Chondrocyte (in vitro differentiated cells): ENCODE results near the gene INPP5D. TPM values are rescaled to one million over a fixed set of nuclear protein-coding genes. Genes with fewer than 3 reads are reported as not detected.
"Not testable (repeated sequence)": the region's sequence is repeated elsewhere in the genome, so short reads cannot be mapped to it uniquely, and the experiment has no call there.

ENCODE experiments used
- DNase-seq: peaks from one replicate; pipeline ENCODE4 v3.0.0; 2021; ENCODE audit warnings: mixed read lengths, low spot score
- H3K27ac Mint-ChIP-seq: one replicate; pipeline ENCODE4 v1.8.0; 2021; ENCODE audit warnings: mild to moderate bottlenecking, moderate library complexity, mixed read lengths; ENCODE audit not compliant: unreplicated experiment
- H3K27me3 Mint-ChIP-seq: 2 replicates; pipeline ENCODE4 v1.8.0; 2021; ENCODE audit warnings: low read depth, mixed read lengths
- H3K36me3 Mint-ChIP-seq: 2 replicates; pipeline ENCODE4 v1.8.0; 2021; ENCODE audit warnings: low read depth, mixed read lengths
- H3K4me1 Mint-ChIP-seq: 2 replicates; pipeline ENCODE4 v1.8.0; 2021; ENCODE audit warnings: low read depth, mild to moderate bottlenecking, mixed read lengths
- H3K4me3 Mint-ChIP-seq: one replicate; pipeline ENCODE4 v1.8.0; 2021; ENCODE audit warnings: mild to moderate bottlenecking, moderate library complexity, mixed read lengths; ENCODE audit not compliant: unreplicated experiment
- H3K9me3 Mint-ChIP-seq: 2 replicates; pipeline ENCODE4 v1.8.0; 2021; ENCODE audit warnings: low read depth, mixed read lengths
- total RNA-seq: library from RNA; stranded (reverse); gene quantifications from 3 replicates; pipeline ENCODE4 v1.2.1, GENCODE V29; 2021
- TF ChIP-seq, protein P1 (sequence below): fragments of 200-600 bp; sonication (generic); IDR thresholded peaks from 2 replicates; pipeline ENCODE4 v1.5.0; 2021; ENCODE audit warnings: antibody characterized with exemption, mild to moderate bottlenecking, moderate library complexity

The INPP5D gene
- total RNA-seq, 1 donor from 2014 or later: 0.20 TPM

DNA sequence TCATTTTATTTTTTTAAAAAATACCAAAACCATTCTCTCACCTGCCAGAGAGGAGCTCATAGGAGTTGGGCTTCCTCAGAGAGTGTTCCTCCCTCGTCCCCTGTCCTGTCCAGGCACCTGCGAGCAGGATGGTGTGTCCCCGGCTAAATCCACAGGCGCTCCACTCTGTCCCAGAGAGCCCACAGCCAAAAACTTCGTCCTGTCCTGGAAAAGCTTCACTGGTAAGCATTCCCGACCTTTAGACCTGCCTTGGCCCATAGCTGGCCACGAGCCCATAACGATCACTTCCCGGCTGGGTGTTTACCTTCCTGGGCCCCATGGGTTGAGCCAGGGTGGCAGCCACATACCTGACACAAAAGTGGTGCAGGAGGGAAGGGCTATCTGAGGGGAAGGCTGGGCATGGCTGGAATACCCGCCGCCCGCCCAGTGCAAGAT is 47.1 kb upstream of the INPP5D start, which contains the start of gene NGEF:
TSS of gene NGEF (minus strand) at position 230 of the 435 bp plus-strand sequence. CDS start 38,366 bp downstream, outside the sequence.
- peak; percentile 52 for DNase-seq
- Mint-ChIP-seq H3K4me3 (no peak within 1 kb of the TSS), H3K36me3 (no peaks in the 10 kb centered on the region), H3K9me3 (peaks cover 8% of the 10 kb centered on the region), H3K4me1 (peaks cover 8% of the 10 kb centered on the region), H3K27me3 (no peaks in the 10 kb centered on the region), H3K27ac (no peak within 1 kb of the TSS)
- TF ChIP-seq, protein P1, sequence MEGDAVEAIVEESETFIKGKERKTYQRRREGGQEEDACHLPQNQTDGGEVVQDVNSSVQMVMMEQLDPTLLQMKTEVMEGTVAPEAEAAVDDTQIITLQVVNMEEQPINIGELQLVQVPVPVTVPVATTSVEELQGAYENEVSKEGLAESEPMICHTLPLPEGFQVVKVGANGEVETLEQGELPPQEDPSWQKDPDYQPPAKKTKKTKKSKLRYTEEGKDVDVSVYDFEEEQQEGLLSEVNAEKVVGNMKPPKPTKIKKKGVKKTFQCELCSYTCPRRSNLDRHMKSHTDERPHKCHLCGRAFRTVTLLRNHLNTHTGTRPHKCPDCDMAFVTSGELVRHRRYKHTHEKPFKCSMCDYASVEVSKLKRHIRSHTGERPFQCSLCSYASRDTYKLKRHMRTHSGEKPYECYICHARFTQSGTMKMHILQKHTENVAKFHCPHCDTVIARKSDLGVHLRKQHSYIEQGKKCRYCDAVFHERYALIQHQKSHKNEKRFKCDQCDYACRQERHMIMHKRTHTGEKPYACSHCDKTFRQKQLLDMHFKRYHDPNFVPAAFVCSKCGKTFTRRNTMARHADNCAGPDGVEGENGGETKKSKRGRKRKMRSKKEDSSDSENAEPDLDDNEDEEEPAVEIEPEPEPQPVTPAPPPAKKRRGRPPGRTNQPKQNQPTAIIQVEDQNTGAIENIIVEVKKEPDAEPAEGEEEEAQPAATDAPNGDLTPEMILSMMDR: no peak

- Mint-ChIP-seq H3K27me3 (no peaks in the 10 kb centered on the region), H3K4me3 (no peak overlapping the region), H3K4me1 (peaks cover 4% of the 10 kb centered on the region), H3K9me3 (peaks cover 8% of the 10 kb centered on the region), H3K27ac (no peak overlapping the region), H3K36me3 (no peaks in the 10 kb centered on the region)
- no peak for DNase-seq
- TF ChIP-seq, protein P1: no peak
These were observed 46.5 kb upstream of the INPP5D start for GRCh38 chr2:233013650-233014049.

DNA sequence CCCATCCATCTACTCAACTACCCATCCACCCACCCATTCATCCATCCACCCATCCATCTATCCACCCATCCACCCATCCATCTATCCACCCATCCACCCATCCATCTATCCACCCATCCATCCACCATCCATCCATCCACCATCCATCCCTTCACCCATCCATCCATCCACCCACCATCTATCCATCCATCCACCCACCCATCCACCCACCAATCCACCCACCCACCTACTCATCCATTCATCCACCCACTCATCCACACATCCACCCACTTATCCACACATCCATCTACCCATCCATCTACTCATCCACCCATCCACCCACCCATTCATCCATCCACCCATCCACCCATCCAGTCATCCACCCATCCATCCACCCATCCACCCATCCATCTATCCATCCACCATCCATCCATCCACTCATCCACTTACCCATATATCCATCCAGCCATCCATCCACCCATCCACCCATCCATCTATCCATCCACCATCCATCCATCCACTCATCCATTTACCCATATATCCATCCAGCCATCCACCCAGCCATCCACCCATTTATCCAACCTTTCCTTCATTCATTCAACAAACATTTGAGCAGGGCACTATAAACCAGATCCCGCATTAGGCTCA is 45.0 kb upstream of the INPP5D start:
- DNase-seq: no peak
- H3K27ac Mint-ChIP-seq: no peak overlapping the region
- H3K9me3 Mint-ChIP-seq: peaks cover 8% of the 10 kb centered on the region
- TF ChIP-seq, protein P1: no peak
- no peaks in the 10 kb centered on the region for H3K36me3 Mint-ChIP-seq
- no peaks in the 10 kb centered on the region for H3K27me3 Mint-ChIP-seq
- peaks cover 4% of the 10 kb centered on the region for H3K4me1 Mint-ChIP-seq
- no peak overlapping the region for H3K4me3 Mint-ChIP-seq

- DNase-seq: no peak
- no peaks in the 10 kb centered on the region for H3K36me3 Mint-ChIP-seq
- H3K27me3 Mint-ChIP-seq: no peaks in the 10 kb centered on the region
- no peak overlapping the region for H3K4me3 Mint-ChIP-seq
- TF ChIP-seq, protein P1: no peak
- no peaks in the 10 kb centered on the region for H3K4me1 Mint-ChIP-seq
- H3K27ac Mint-ChIP-seq: no peak overlapping the region
- H3K9me3 Mint-ChIP-seq: peaks cover 8% of the 10 kb centered on the region
These were observed 42.2 kb upstream of the INPP5D start for GRCh38 chr2:233017947-233018346.

- H3K27me3 Mint-ChIP-seq, H3K4me3 Mint-ChIP-seq, H3K4me1 Mint-ChIP-seq, H3K27ac Mint-ChIP-seq, H3K9me3 Mint-ChIP-seq, H3K36me3 Mint-ChIP-seq: not testable (repeated sequence)
- peak; percentile 13 for DNase-seq
These were observed 40.5 kb upstream of the INPP5D start for GRCh38 chr2:233019610-233020009.

DNA sequence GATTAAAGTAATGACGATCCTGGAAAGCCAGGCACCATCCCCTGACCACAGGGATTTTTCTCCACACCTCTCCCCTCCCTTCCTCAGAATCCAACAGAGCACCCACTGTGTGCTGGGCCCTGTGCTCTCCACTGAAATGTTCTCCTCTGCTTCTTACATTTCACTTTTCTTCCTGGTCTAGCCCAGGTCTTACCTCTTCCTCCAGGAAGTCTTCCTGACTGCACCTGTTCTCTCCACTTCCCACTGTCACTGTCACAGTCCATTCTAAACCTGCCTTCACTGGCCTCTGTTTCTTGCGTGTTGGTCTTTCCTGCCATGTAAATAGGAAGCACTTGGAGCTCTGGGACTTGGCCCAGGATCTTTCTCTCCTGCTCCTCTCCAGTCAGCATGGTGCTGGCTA is 39.7 kb upstream of the INPP5D start:
- H3K9me3 Mint-ChIP-seq: peaks cover 6% of the 10 kb centered on the region

More for the DNA sequence above, 39.7 kb upstream of the INPP5D start:
- H3K36me3 Mint-ChIP-seq: no peaks in the 10 kb centered on the region
- DNase-seq: peak; percentile 4
- H3K27ac Mint-ChIP-seq: no peak overlapping the region
- peaks cover under 1% of the 10 kb centered on the region for H3K4me1 Mint-ChIP-seq
- no peaks in the 10 kb centered on the region for H3K27me3 Mint-ChIP-seq
- TF ChIP-seq, protein P1: no peak
- no peak overlapping the region for H3K4me3 Mint-ChIP-seq
